ENCODE data around the gene RUNX1. TPM values are rescaled to one million over a fixed set of nuclear protein-coding genes. Genes with fewer than 3 reads are reported as not detected.

RUNX1 gene
- total RNA-seq, 2 experiments from 2014 or later = 50.6 to 55.8 TPM

DNA sequence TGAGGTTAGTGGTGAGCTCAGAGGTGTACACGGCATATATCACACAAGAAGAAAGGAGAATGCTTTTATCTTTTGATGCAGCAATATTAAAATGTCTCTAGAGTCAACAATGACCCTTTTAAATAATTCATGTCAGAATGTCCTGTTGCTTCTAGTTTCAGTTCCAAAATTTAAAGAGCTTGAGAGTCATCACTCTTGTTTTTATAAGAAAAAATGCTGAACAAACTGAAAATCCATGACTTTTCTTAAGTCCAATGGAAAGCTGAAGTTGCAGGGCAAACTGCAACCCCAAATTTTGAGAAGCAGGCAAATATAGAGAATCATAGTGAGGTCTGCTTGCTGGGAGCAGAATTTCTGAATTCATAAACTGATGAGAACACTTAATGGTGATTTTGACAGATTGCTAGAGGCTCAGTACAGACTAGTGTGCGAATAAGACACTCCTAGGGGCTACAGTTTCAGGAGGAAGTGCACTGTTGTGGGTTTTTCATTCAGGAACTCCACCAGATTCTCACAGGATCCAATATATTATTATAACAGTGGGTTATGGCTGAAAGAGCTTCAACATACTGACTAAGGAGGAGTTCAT, 245.2 kb downstream of the RUNX1 start:
- POLR2A ChIA-PET = no interaction called here
- no peak for DNase-seq
- intact Hi-C loops (cut with micrococcal nuclease) = no loop called here
- CTCF ChIA-PET = interaction anchor here (0.7 to 1.9 kb wide), 2 partner anchors 58 to 116 kb away, joined by 3 to 4 read pairs; no protein-coding TSS in a partner anchor
- no peak overlapping the region for H3K27ac Mint-ChIP-seq
- no peaks in the 10 kb centered on the region for H3K9me3 Mint-ChIP-seq
- H3K27me3 Mint-ChIP-seq = no peaks in the 10 kb centered on the region
- no peak overlapping the region for H3K4me3 Mint-ChIP-seq
- peaks cover 61% of the 10 kb centered on the region for H3K4me1 Mint-ChIP-seq (ENCODE audit: low read depth)
- H3K36me3 Mint-ChIP-seq = peaks cover 52% of the 10 kb centered on the region

GRCh38 chr21:34802180-34802899, 246.8 kb downstream of the RUNX1 start:
- Mint-ChIP-seq H3K27me3 (no peaks in the 10 kb centered on the region), H3K4me3 (no peak overlapping the region), H3K36me3 (peaks cover 57% of the 10 kb centered on the region), H3K9me3 (no peaks in the 10 kb centered on the region), H3K27ac (no peak overlapping the region), H3K4me1 (ENCODE audit: low read depth) (peaks cover 46% of the 10 kb centered on the region)
- intact Hi-C loops (cut with micrococcal nuclease) = no loop called here
- POLR2A ChIA-PET = no interaction called here
- CTCF ChIA-PET = no interaction called here
- no peak for DNase-seq

GRCh38 chr21:34801519-34802132, 247.5 kb downstream of the RUNX1 start:
- Mint-ChIP-seq H3K27ac (no peak overlapping the region), H3K36me3 (peaks cover 57% of the 10 kb centered on the region), H3K4me1 (ENCODE audit: low read depth) (peaks cover 39% of the 10 kb centered on the region), H3K9me3 (no peaks in the 10 kb centered on the region), H3K4me3 (no peak overlapping the region), H3K27me3 (no peaks in the 10 kb centered on the region)
- no peak for DNase-seq
- CTCF ChIA-PET = no interaction called here
- POLR2A ChIA-PET = no interaction called here
- intact Hi-C loops (cut with micrococcal nuclease) = no loop called here

DNA sequence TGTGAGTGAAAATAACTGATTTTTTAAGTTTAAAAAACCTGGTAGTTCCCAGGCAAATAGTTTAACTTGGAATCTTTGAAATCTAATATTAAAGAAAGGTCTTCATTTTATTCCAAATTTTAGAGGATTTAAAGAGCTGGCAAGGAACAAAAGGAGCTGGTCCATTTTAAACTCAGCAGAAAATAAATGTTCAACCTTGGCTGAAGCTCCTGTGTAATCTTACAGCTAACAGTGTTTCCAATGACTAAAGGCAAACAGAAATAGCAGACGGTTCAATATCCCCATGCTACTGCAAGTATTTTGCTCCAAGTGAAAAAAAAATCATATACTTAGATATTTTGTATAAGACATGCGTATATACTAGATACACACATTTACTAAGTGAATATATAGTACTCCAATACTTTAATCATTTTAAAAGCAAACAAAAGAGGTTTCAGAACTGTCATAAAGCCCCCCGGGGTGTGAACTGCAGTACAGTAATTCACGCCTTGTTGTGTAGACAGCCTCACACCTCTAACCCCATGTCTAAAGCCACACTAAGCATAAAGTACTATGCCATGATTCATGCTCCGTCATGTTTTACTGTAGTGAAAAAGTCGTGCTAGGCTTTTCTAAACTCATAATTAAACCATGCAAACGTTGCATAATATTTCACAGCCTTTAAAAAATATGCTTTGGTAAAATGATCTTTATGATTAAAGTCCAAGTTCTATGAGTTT, 248.1 kb downstream of the RUNX1 start:
- ChIA-PET POLR2A (no interaction called here), CTCF (no interaction called here)
- Mint-ChIP-seq H3K9me3 (no peaks in the 10 kb centered on the region), H3K36me3 (peaks cover 57% of the 10 kb centered on the region), H3K4me1 (ENCODE audit: low read depth) (peaks cover 33% of the 10 kb centered on the region), H3K27me3 (no peaks in the 10 kb centered on the region), H3K4me3 (no peak overlapping the region), H3K27ac (no peak overlapping the region)
- no peak for DNase-seq
- intact Hi-C loops (cut with micrococcal nuclease) = no loop called here

DNA sequence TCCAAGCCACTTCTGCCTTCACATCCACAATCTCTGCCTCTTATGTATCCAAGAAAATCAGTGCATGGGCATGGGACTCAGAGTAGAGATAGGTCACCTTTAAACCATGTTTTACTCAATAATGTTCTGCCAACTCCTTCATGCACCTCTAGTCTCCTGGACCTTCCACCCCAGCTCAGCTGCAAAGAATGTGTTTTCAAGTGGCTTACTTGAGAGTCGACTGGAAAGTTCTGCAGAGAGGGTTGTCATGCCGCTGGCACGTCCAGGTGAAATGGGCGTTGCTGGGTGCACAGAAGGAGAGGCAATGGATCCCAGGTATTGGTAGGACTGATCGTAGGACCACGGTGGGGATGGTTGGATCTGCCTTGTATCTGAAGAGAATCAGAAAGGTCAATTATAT, 250.0 kb downstream of the RUNX1 start:
- intact Hi-C loops (cut with micrococcal nuclease) = no loop called here
- no peak overlapping the region for H3K27ac Mint-ChIP-seq
- no peak for DNase-seq
- ChIA-PET CTCF (no interaction called here), POLR2A (no interaction called here)
- no peak overlapping the region for H3K4me3 Mint-ChIP-seq
- no peaks in the 10 kb centered on the region for H3K27me3 Mint-ChIP-seq
- no peaks in the 10 kb centered on the region for H3K9me3 Mint-ChIP-seq
- peaks cover 60% of the 10 kb centered on the region for H3K36me3 Mint-ChIP-seq
- H3K4me1 Mint-ChIP-seq (ENCODE audit: low read depth) = peaks cover 18% of the 10 kb centered on the region

- Mint-ChIP-seq H3K4me1 (ENCODE audit: low read depth) (peaks cover 14% of the 10 kb centered on the region), H3K4me3 (no peak overlapping the region), H3K36me3 (peaks cover 57% of the 10 kb centered on the region), H3K27me3 (no peaks in the 10 kb centered on the region), H3K9me3 (no peaks in the 10 kb centered on the region), H3K27ac (no peak overlapping the region)
- no peak for DNase-seq
- intact Hi-C loops (cut with micrococcal nuclease) = no loop called here
- ChIA-PET POLR2A (no interaction called here), CTCF (no interaction called here)
Measured at GRCh38 chr21:34797921-34798535, 251.1 kb downstream of the RUNX1 start.

DNA sequence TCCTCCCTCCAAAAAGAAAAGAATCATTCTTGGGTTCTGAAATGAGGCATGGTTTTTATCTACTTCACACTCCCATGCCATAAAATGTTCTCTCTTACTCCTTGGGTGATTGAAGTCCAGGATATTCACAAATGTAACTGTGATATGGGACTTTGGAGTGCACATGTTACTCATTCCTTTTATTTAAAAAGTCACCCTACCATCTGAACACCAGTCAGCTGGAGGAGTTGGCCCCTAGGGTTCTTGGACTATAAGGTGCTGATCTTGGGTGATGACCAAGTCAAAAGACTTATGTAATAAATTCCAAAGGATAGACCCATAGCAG, 251.9 kb downstream of the RUNX1 start:
- no peaks in the 10 kb centered on the region for H3K27me3 Mint-ChIP-seq
- no peaks in the 10 kb centered on the region for H3K9me3 Mint-ChIP-seq
- no peak for DNase-seq
- H3K4me1 Mint-ChIP-seq (ENCODE audit: low read depth) = peaks cover 6% of the 10 kb centered on the region
- intact Hi-C loops (cut with micrococcal nuclease) = no loop called here
- ChIA-PET CTCF (no interaction called here), POLR2A (no interaction called here)
- peaks cover 59% of the 10 kb centered on the region for H3K36me3 Mint-ChIP-seq
- peak overlapping the region; percentile 38 for H3K27ac Mint-ChIP-seq
- H3K4me3 Mint-ChIP-seq = no peak overlapping the region

DNA sequence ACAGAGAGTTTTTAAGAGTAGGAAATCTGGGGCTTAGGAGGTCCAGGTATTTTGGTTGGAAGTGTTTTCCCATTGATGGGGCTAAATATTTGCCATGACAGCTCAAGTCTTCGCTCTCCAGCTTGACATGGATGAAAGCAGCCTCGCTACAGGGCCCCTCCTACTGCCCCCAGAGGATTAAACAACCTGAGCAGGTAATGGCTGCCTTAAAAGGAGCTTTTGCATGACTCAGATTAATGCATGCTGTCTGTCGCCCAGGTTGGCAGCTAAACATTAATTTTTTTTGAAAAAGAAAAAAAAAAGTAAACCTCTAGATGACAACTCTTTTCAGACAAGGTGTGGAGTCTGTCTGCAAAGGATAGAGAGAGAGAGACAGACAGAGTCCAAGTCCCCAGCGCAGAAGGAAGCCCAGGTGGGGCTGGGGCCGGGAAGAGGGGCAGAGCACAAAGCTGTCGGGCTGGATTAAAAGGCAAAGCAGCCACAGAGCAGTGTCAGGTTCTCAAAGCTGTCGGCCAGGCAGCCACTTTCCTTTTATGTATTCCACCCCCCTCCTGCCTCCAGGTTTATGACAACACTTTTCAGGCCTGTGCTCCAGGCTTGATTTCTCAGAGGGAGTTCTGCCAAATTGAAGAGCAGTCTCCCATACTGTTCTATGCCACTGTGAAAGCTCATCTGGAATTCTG, 252.4 kb downstream of the RUNX1 start:
- no peak overlapping the region for H3K4me3 Mint-ChIP-seq
- intact Hi-C loops (cut with micrococcal nuclease) = no loop called here
- H3K4me1 Mint-ChIP-seq (ENCODE audit: low read depth) = peaks cover 2% of the 10 kb centered on the region
- CTCF ChIA-PET = interaction anchor here (0.5 kb wide), 1 partner anchor 1044 kb away, joined by 5 read pairs; no protein-coding TSS in a partner anchor
- no peaks in the 10 kb centered on the region for H3K9me3 Mint-ChIP-seq
- POLR2A ChIA-PET = no interaction called here
- no peak for DNase-seq
- H3K27me3 Mint-ChIP-seq = no peaks in the 10 kb centered on the region
- peaks cover 57% of the 10 kb centered on the region for H3K36me3 Mint-ChIP-seq
- peak overlapping the region; percentile 60 for H3K27ac Mint-ChIP-seq

DNA sequence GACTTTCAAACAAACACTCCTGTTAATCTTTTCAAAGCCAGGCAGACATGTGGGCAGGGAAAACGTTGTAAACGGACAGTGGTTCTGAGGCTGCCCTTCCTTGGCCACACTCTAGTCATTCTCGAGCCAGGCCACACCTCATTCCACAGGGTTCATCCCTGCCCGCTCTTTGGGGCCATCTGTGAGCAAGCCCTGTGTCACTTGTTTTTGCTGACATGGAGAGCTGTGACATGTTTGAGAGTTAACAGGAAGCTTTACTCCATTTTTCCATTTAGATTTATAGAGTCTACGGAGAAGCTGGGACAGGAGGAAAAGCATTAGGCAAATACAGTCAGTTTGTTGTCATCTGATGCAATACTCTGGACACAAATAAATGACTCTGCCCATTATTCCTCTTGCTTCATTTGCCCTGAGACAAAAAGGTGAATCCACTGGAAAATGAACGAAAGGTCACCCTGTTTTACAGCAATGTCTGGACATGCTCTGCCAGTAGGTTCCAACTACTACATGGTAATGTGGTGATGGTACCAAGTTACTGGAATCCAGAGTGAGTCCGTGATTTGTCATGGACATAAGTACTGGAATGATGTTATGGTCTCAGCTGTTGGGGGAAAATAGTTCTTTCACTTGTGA, 253.4 kb downstream of the RUNX1 start:
- ChIA-PET CTCF (no interaction called here), POLR2A (no interaction called here)
- no peak overlapping the region for H3K4me3 Mint-ChIP-seq
- no peaks in the 10 kb centered on the region for H3K9me3 Mint-ChIP-seq
- no peak for DNase-seq
- H3K27me3 Mint-ChIP-seq = no peaks in the 10 kb centered on the region
- peaks cover 61% of the 10 kb centered on the region for H3K36me3 Mint-ChIP-seq
- H3K27ac Mint-ChIP-seq = peak overlapping the region; percentile 60
- no peaks in the 10 kb centered on the region for H3K4me1 Mint-ChIP-seq (ENCODE audit: low read depth)
- intact Hi-C loops (cut with micrococcal nuclease) = no loop called here

- Mint-ChIP-seq H3K9me3 (no peaks in the 10 kb centered on the region), H3K4me1 (ENCODE audit: low read depth) (no peaks in the 10 kb centered on the region), H3K36me3 (peaks cover 61% of the 10 kb centered on the region), H3K27ac (peak overlapping the region; percentile 35), H3K27me3 (no peaks in the 10 kb centered on the region), H3K4me3 (no peak overlapping the region)
- intact Hi-C loops (cut with micrococcal nuclease) = no loop called here
- ChIA-PET CTCF (no interaction called here), POLR2A (no interaction called here)
- DNase-seq = no peak
Measured at GRCh38 chr21:34795175-34795547, 253.9 kb downstream of the RUNX1 start.

DNA sequence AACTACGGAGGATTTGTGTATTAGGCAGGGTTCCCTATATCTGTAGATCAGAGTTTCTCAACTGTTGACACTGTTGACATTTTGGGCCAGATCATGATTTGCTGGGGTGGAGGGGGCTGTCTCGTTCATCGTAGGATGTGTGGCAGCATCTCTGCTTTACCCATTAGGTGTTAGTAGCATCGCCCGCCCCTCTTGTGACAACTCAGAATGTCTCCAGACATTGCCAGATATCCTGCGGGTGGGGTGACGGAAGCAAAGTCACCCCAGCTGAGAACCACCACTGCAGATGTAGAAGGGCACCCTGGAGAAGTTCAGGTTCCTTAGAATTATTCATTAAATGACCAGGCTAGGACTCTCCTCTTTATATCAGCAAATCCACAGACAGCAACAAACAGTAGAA, 254.4 kb downstream of the RUNX1 start:
- POLR2A ChIA-PET = no interaction called here
- CTCF ChIA-PET = no interaction called here
- intact Hi-C loops (cut with micrococcal nuclease) = no loop called here
- DNase-seq = no peak
- Mint-ChIP-seq H3K4me1 (ENCODE audit: low read depth) (no peaks in the 10 kb centered on the region), H3K27ac (peak overlapping the region; percentile 31), H3K9me3 (no peaks in the 10 kb centered on the region), H3K36me3 (peaks cover 57% of the 10 kb centered on the region), H3K4me3 (no peak overlapping the region), H3K27me3 (no peaks in the 10 kb centered on the region)

- peaks cover 52% of the 10 kb centered on the region for H3K36me3 Mint-ChIP-seq
- no peak overlapping the region for H3K27ac Mint-ChIP-seq
- POLR2A ChIA-PET = no interaction called here
- H3K27me3 Mint-ChIP-seq = no peaks in the 10 kb centered on the region
- no peak overlapping the region for H3K4me3 Mint-ChIP-seq
- CTCF ChIA-PET = no interaction called here
- no peaks in the 10 kb centered on the region for H3K9me3 Mint-ChIP-seq
- H3K4me1 Mint-ChIP-seq (ENCODE audit: low read depth) = no peaks in the 10 kb centered on the region
- intact Hi-C loops (cut with micrococcal nuclease) = no loop called here
- no peak for DNase-seq
Measured at GRCh38 chr21:34793471-34793870, 255.6 kb downstream of the RUNX1 start.
